Measurements from ENCODE around the gene OR52D1. TPM values are rescaled to one million over a fixed set of nuclear protein-coding genes. Genes with fewer than 3 reads are reported as not detected.

OR52D1 gene
- total and polyA plus RNA-seq, 9 donors = not detected

DNA sequence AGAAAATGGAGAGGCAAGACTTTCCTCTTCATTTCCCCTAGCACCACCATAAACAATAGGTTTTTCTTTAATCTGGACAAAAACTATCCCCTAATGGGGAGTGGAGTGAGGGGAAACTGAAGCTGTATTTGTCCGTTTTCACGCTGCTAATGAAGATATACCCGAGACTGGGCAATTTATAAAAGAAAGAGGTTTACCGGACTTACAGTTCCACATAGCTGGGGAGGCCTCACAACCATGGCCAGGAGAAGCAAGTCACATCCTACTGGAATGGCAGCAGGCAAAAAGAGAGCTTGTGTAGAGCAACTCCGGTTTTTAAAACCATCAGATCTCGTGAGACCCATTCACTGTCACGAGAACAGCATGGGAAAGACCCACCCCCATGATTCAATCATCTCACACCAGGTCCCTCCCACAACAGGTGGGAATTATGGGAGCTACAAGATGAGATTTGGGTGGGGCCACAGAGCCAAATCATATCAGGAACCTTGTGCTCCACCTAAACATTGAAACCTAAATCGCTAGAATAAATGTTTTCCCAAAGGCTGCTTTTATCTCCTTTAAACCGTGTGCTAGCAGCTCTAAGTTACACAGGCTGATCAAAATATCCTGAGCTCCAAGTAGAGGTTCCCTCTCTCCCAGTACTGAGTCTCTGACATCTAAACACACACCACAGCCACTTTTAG is 17.0 kb downstream of the OR52D1 start:
- Histone ChIP-seq H3K4me3 (no peak overlapping the region), H3K9me3 (no peaks in the 10 kb centered on the region), H3K27ac (no peak overlapping the region), H3K27me3 (no peaks in the 10 kb centered on the region), H3K4me1 (ENCODE audit: insufficient read depth) (no peaks in the 10 kb centered on the region), H3K36me3 (no peaks in the 10 kb centered on the region)
- DNase-seq = no peak
- intact Hi-C loops (cut with DNase I) = no loop called here
- 83 to 87% (median 84%) methylated on average over 9 of the region's 9 CpGs for WGBS, 3 donors
- TF ChIP-seq POLR2A (IDR thresholded peaks at IDR 0.05) (no peak), EP300 (IDR thresholded peaks at IDR 0.05) (no peak)
- TF ChIP-seq, protein P1, sequence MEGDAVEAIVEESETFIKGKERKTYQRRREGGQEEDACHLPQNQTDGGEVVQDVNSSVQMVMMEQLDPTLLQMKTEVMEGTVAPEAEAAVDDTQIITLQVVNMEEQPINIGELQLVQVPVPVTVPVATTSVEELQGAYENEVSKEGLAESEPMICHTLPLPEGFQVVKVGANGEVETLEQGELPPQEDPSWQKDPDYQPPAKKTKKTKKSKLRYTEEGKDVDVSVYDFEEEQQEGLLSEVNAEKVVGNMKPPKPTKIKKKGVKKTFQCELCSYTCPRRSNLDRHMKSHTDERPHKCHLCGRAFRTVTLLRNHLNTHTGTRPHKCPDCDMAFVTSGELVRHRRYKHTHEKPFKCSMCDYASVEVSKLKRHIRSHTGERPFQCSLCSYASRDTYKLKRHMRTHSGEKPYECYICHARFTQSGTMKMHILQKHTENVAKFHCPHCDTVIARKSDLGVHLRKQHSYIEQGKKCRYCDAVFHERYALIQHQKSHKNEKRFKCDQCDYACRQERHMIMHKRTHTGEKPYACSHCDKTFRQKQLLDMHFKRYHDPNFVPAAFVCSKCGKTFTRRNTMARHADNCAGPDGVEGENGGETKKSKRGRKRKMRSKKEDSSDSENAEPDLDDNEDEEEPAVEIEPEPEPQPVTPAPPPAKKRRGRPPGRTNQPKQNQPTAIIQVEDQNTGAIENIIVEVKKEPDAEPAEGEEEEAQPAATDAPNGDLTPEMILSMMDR (IDR thresholded peaks at IDR 0.05) = no peak

DNA sequence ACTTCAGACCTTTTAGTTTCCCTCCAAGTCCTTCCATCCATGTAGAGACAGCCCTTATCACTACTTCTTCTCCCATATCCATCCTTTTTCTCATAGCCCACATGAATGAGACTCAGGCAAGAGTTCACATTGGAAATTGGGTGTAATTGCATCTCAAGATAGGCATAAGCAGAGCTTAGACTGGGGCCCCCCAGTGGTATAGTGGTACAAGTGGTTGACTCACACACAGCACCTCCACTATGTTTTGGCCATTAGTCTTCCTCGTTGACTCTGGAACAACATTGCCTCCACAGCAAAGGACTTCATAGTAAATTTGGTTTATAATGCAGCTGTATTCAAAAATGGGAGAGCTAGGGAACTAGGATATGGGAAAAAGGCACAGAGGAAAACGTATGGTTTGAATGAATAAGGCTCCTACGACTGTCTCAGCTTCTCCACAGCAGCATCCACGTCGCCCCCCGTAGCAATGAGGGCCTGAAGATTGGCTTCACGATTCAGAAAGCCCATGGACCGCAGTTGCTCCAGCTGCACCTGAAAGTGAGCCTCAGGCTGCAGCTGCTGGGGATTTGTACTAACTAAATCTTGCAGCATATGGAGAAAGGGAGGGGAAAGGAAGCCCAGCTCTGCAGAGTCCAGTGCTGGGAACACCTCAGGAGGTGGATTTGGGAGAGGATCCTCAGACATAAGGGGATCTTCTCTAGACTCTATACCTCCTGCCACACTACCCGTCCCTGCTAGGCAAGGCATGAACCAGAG is 18.9 kb downstream of the OR52D1 start:
- no peaks in the 10 kb centered on the region for H3K27me3 ChIP-seq
- TF ChIP-seq POLR2A (IDR thresholded peaks at IDR 0.05) (no peak), EP300 (IDR thresholded peaks at IDR 0.05) (no peak)
- H3K9me3 ChIP-seq = no peaks in the 10 kb centered on the region
- 84 to 86% (median 85%) methylated on average over 9 of the region's 9 CpGs for WGBS, 3 donors
- no peak for DNase-seq
- H3K27ac ChIP-seq = no peak overlapping the region
- H3K4me3 ChIP-seq = no peak overlapping the region
- intact Hi-C loops (cut with DNase I) = no loop called here
- H3K36me3 ChIP-seq = no peaks in the 10 kb centered on the region
- no peaks in the 10 kb centered on the region for H3K4me1 ChIP-seq (ENCODE audit: insufficient read depth)

DNA sequence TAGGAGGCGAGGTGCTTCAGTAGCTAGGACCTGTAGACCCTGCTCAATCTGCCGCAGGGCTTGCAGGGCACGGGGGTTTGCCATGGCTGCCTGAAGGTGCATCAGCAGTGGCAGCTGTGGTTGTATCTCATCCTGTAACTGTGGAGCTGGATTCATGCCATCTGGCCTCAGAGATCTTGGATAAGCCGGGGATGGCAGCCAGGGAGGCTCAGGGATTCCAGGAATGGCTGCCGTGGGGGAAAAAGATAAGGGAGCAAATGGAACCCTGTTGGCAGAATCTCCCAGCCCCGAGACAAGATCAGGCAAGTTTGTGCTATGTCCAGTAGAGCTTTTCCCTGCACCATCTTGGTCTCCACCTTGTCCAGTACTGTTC is 19.4 kb downstream of the OR52D1 start:
- H3K9me3 ChIP-seq = no peaks in the 10 kb centered on the region
- no peak overlapping the region for H3K27ac ChIP-seq
- no peak overlapping the region for H3K4me3 ChIP-seq
- no peak for DNase-seq
- intact Hi-C loops (cut with DNase I) = no loop called here
- 69 to 75% (median 70%) methylated on average over 6 of the region's 6 CpGs for WGBS, 3 donors
- no peaks in the 10 kb centered on the region for H3K27me3 ChIP-seq
- TF ChIP-seq POLR2A (IDR thresholded peaks at IDR 0.05) = no peak
- TF ChIP-seq, protein P1 (IDR thresholded peaks at IDR 0.05) = no peak
- no peak for TF ChIP-seq EP300 (IDR thresholded peaks at IDR 0.05)
- H3K36me3 ChIP-seq = no peaks in the 10 kb centered on the region
- H3K4me1 ChIP-seq (ENCODE audit: insufficient read depth) = no peaks in the 10 kb centered on the region

DNA sequence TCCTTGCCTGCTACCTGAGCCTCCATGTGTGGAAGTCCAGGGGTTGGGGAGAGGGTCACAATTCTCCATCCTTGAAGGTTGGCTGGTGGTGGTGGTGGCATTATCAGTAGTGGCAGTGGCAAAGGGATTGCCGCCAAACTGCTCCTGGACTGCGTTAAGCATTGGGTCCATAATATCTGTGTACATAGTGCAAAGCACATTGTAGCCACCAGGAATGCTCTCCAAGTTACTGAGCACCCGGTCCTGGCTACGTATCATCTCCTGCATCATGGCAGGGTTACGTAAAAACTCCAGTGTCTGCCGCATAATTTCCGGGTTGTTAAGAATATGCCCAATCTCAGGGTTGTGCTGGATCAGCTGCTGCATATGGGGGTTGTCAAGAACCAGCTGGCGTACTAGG is 20.1 kb downstream of the OR52D1 start:
- WGBS, 3 donors = 93 to 96% (median 95%) methylated on average over 8 of the region's 8 CpGs
- H3K9me3 ChIP-seq = no peaks in the 10 kb centered on the region
- no peaks in the 10 kb centered on the region for H3K27me3 ChIP-seq
- TF ChIP-seq, protein P1 (IDR thresholded peaks at IDR 0.05) = no peak
- TF ChIP-seq POLR2A (IDR thresholded peaks at IDR 0.05) (no peak), EP300 (IDR thresholded peaks at IDR 0.05) (no peak)
- H3K4me1 ChIP-seq (ENCODE audit: insufficient read depth) = no peaks in the 10 kb centered on the region
- H3K27ac ChIP-seq = no peak overlapping the region
- H3K36me3 ChIP-seq = no peaks in the 10 kb centered on the region
- no peak overlapping the region for H3K4me3 ChIP-seq
- no peak for DNase-seq
- intact Hi-C loops (cut with DNase I) = no loop called here

DNA sequence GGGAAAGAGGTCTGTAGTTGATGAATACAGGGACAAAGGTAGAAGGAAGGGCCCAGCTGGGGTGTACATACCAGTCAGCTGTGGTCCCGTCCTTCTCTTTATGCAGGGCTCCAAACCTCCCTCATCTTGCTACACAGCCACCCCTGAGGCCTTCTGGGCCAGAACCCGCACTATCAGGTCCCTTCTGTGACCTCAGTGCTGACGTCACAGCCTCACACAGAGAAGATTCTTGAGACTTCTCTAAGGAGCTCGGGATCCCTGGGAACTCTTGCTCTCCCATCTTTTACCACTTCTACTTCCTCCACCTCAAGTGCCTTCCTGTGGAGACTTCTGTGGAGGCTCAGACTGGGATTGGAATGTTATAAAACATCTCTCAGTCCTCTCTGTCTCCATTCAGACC is 21.3 kb downstream of the OR52D1 start, which contains the start of gene UBQLN3:
TSS of gene UBQLN3 (minus strand) at position 155 of the 400 bp plus-strand sequence. CDS start 399 bp downstream, outside the sequence.
- DNase-seq = no peak
- Histone ChIP-seq H3K27ac (no peak within 1 kb of the TSS), H3K27me3 (no peaks in the 10 kb centered on the region), H3K4me3 (no peak within 1 kb of the TSS), H3K9me3 (no peaks in the 10 kb centered on the region), H3K36me3 (no peaks in the 10 kb centered on the region), H3K4me1 (ENCODE audit: insufficient read depth) (no peaks in the 10 kb centered on the region)
- 81 to 88% (median 84%) methylated on average over 4 of the region's 4 CpGs for WGBS, 3 donors
- intact Hi-C loops (cut with DNase I) = no loop called here
- TF ChIP-seq EP300 (IDR thresholded peaks at IDR 0.05) = no peak
- TF ChIP-seq POLR2A (IDR thresholded peaks at IDR 0.05) = no peak
- TF ChIP-seq, protein P1 (IDR thresholded peaks at IDR 0.05) = no peak
